HG03558 (cell line): ENCODE data around the gene SUCO.
"Not testable (repeated sequence)": the region's sequence is repeated elsewhere in the genome, so short reads cannot be mapped to it uniquely, and the experiment has no call there.

Source experiments
- ATAC-seq: cut with Tn5 transposase; IDR thresholded peaks from one replicate; pipeline ENCODE4 v1.9.1; 2021; ENCODE audit warnings: moderate number of reproducible peaks; ENCODE audit not compliant: unreplicated experiment; ENCODE audit errors: extremely low read depth

Gene SUCO

DNA sequence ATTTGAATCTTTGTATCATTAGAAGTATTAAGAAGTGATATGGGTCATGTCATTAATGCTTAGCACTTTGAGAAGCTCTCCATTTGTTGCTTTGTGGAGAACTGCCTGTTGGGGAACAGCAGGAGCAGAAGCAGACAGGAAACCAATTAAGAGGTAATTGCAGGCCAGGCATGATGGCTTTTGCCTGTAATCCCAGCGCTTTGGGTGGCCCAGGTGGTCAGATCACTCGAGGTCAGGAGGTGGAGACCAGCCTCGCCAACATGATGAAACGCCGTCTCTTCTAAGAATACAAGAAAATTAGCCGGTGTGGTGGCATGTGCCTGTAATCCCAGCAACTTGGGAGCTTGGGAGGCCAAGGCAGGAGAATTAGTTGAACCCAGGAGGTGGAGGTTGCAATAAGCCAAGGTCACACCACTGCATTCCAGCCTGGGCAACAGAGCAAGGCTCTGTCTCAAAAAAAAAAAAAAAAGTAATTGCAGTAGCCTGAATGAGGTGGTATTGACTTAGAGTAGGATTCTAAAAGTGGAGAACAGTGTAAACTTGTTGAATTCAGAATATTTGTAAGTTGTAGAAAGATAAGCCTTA lies 68.2 kb downstream of the SUCO start:
- ATAC-seq: no peak

GRCh38 chr1:172602706-172603105 lies 69.8 kb downstream of the SUCO start:
- ATAC-seq: no peak

DNA sequence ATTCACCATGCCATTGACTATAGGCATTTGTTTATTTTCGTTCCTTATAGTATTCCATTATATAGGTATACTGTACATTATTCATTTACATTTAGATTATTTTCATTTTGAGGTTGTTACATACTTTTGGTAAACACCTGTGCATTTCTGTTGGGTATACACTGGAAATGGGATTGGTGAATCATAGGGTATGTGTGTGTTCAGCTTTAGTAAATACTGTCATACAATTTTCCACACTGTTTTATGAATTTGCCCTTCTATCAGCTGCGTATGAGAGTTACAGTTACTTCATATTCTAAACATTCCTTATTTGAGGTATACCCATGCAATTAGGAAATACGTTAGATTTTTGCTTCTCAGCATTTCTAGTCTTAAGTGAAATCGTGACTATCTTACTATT lies 70.9 kb downstream of the SUCO start:
- ATAC-seq: no peak

DNA sequence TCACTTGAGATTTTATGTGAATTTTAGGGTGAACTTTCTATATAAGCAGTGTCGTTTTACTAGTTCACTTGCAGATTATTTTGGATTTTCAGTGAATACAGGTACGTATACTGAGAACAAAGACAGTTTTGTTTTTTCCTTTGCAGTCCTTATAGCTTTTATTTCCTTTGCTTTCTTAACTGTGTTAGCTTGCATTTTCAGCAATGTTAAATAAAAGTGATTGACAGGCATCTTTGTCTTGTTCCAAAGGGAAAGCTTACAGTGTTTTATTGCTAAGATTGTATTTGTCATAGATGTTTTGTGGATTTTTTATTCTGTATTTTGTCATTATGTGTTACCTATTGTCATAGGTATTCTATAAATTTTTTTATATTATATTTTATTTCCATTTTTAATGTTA lies 72.7 kb downstream of the SUCO start:
- no peak for ATAC-seq

DNA sequence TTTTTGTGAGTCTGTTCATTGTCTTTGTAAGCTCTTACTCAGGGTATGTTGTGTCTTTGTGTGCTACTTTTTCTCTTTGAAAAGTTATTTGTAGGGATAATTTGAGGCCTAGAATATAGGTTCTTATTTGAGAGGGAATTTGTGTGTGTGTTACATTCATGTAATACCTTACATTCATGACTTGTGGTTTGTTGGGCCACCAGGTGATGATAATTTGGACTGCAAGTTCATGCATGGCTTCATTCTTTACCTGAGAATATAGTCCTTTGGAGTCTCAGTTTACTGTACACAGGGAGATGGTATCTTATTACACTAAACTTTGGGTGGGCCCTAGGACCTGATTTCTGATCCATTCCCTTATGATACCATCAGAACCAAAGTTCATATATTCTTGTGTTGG lies 74.2 kb downstream of the SUCO start:
- no peak for ATAC-seq

- no peak for ATAC-seq
Observed at GRCh38 chr1:172608098-172608601, 75.2 kb downstream of the SUCO start.

- no peak for ATAC-seq
Observed at GRCh38 chr1:172609528-172609927, 76.6 kb downstream of the SUCO start.

- no peak for ATAC-seq
Observed at GRCh38 chr1:172612478-172612877, 79.5 kb downstream of the SUCO start.

GRCh38 chr1:172613294-172613693 lies 80.3 kb downstream of the SUCO start:
- no peak for ATAC-seq

GRCh38 chr1:172616195-172616594 lies 83.2 kb downstream of the SUCO start:
- no peak for ATAC-seq

DNA sequence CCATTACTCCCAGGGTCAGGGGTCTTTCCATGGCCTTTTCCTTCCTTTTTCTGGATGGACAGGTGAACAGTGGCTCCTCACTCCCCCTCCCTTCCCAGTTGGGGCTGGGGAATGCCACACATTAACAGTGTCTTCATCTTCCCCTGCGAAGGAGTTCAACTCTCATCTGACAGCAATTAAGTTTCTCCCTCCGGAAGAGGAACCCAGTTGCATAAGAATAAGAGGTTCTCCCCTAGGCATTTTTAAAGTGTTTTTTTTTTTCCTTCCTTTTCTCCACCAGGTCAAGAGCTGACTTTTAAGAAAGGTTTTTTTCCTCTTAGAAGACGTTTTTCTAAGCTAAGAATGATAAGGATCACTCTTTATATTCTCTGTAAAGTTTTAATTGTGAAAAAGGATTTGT lies 83.7 kb downstream of the SUCO start:
- no peak for ATAC-seq

- not testable (repeated sequence) for ATAC-seq
Observed at GRCh38 chr1:172620603-172621002, 87.7 kb downstream of the SUCO start.

GRCh38 chr1:172622541-172622940 lies 89.6 kb downstream of the SUCO start:
- ATAC-seq: no peak

DNA sequence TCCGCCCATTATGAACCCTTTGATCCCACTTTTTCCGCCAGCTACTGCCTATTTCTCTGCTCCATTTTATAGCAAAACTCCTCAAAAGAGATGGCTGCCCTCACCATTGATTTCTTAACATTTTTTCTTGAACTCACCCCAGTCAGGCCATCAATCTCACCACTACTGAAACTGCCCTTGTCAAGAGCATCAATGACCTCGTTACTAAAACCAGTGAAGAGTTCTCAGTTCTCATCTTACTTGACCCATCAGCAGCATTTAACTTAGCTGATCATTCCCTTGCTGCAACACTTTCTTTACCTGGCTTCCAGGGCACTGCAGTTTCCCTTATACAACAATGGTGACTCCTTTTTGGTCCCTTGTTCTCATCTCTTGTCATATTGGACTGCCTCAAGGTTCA lies 90.8 kb downstream of the SUCO start:
- ATAC-seq: no peak

GRCh38 chr1:172626845-172627244 lies 93.9 kb downstream of the SUCO start:
- no peak for ATAC-seq

DNA sequence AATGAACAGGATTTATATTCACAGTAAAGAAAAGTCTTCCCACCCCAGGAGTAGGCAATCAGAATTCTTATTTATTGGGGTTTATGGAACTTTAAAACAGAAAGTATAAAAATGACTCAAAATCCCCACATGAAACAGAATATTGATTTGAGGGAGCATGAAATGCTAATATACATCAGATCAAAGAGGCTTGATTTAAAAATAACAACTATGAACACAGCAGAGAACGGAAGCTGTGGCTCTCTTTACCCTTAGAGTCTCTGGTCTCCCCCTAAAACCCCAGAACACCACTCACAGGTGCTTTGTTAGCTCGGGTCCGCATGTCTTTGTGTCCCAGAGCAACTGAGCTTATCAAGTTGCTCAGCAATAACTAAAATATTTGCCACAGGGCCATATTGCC lies 94.8 kb downstream of the SUCO start:
- no peak for ATAC-seq

- ATAC-seq: no peak
Observed at GRCh38 chr1:172628401-172628800, 95.5 kb downstream of the SUCO start.

- no peak for ATAC-seq
Observed at GRCh38 chr1:172629170-172629569, 96.2 kb downstream of the SUCO start.

DNA sequence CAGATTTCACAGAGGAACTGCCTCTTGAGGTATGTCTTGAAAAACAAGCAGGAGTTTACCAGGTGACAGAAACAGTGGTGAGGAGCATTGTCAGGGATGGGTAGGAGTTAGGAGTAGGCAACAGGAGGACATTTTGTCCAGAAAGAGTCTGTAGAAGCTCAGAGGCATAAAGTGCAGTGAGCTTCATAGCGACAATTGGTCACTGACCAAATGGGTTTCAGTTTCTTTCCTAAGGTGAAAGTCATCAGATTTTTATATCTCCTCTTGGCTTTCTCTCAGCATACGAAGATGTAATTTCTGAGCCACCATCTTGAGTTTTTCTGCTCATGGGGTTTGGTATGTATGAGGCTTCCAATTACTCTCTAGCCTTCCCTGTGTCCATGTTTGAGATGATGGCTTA lies 96.7 kb downstream of the SUCO start:
- no peak for ATAC-seq

GRCh38 chr1:172630056-172630818 lies 97.3 kb downstream of the SUCO start:
- ATAC-seq: no peak

DNA sequence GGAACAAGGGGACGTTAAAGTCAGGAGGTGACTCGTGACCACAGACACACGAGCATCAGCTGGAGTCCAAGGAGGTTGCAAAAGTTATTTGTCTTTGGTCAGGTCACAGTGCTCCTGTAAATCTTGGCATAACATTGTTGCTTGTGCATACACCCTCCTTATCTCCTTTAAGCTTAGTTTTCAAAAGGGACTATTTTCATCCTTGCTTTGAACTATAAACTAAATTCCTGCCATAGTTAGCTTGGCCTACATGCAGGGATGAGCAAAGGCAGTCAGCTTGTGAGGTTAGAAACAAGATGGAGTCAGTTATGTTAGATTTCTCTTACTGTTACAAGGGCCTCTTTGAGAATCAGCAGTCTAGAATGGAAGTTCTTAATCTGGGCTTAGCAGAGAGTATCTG lies 97.9 kb downstream of the SUCO start:
- no peak for ATAC-seq

DNA sequence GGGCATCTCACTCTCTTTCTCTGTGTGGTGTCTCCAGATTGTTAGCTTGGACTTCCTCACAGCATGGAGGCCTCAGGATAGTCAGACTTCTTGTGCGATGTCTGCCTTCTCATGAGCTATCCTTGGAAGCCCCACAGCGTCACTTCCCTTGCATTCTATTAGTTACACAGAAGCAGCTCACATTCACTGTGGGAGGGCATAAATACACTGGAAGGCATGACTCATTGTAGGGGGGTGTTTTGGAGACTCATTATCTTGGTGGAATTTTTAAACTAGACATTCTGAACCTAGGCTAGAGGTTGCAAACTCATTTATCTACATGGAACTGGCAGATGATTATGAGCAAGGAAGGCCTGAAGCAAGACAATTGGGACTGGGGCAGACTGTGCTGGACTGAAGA lies 104.6 kb downstream of the SUCO start:
- no peak for ATAC-seq
